ENCODE results near the gene STK36.

STK36 gene

DNA sequence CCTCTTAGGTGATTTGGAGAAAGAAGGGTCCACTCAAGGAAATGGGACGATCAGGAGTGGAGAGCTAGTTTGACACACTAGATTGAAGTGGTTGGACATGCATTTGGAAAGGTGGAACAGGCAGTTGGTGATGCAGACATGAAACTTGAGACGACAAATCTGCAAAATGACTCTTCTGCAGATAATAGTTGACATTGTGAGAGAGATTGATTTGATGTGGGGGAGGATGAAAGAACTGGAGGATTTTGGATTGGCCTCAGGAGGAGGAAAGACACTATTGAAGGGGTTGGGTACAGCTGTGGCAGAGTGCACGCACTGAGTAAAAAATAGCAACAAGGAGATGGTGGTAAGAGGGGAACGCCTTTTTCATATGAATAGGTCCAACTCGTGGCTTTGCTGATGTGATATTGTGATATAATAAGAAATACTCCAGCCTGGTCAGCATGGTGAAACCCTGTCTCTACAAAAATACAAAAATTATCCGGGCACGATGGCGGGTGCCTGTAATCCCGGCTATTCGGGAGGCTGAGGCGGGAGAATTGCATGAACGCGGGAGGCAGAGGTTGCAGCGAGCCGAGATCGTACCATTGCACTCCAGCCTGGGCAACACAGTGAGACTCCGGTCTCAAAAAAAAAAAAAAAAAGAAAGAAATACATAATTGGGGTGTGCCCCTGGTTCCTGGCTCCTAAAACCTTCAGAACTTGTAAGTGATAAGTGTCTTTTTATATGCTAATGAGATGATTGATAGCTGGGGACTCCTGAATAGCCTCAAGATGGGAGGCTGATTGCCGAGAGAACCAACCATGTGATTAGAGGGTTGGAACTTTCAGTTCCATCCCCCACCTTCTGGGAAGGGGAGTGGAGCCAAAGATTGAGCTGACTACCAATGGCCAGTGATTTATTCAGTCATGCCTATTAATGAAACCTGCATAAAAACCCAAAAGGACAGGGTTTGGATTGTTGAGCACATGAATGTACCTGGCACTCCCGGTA, 48.5 kb downstream of the STK36 start:
- no peak for DNase-seq

DNA sequence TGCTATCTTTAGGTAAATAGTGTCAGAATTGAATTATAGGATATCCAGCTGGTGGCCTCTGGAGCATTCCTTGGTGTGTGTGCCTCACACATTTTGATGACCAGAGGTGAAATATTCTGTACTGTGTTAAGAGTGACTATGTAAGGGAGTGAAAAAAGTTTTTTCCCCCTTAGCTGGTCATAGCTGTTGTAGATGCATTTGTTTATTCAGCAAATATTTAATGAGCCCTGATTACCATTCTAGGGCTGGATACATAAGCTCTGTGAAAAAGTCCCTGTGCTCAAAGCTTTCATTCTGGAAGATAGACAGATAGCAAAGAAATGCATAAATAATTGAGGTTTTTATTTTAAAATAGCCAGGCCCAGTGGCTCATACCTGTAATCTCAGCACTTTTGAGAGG, 49.6 kb downstream of the STK36 start:
- no peak for DNase-seq

DNA sequence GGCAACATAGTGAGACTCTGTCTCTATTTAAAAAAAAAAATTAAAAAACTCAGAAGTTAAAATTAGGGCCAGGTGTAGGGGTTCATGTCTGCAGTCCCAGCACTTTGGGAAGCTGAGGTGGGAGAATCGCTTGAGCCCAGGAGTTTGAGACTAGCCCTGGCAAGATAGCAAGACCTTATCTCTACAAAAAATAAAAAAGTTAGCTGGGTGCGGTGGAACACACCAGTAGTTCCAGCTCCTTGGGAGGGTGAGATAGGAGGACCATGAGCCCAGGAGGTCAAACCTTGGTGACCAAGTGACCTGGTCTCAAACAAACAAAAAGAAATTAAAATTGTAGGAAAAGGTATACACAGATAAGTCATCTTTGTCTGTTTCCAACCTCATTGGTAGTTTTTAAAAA, 50.0 kb downstream of the STK36 start:
- DNase-seq, result peak; percentile 44

DNA sequence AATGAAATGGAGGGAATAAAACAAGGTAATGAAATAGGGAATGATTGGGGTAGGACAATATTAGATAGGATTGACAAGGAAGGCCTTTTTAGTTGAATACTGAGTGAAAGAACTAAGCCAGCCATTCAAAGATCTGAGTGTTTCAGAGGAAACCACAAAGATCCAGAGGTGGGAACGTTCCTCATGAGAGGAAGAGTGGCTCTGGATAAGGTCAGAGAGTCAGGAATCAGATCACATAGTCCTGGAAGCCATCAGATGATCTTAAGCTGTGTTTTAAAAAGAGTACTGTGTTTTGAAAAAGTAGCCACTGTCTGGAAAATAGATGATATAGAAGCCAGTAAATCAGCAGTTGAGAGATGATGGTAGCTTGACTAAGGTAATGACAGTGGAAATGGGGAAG, 50.5 kb downstream of the STK36 start:
- no peak for DNase-seq

DNA sequence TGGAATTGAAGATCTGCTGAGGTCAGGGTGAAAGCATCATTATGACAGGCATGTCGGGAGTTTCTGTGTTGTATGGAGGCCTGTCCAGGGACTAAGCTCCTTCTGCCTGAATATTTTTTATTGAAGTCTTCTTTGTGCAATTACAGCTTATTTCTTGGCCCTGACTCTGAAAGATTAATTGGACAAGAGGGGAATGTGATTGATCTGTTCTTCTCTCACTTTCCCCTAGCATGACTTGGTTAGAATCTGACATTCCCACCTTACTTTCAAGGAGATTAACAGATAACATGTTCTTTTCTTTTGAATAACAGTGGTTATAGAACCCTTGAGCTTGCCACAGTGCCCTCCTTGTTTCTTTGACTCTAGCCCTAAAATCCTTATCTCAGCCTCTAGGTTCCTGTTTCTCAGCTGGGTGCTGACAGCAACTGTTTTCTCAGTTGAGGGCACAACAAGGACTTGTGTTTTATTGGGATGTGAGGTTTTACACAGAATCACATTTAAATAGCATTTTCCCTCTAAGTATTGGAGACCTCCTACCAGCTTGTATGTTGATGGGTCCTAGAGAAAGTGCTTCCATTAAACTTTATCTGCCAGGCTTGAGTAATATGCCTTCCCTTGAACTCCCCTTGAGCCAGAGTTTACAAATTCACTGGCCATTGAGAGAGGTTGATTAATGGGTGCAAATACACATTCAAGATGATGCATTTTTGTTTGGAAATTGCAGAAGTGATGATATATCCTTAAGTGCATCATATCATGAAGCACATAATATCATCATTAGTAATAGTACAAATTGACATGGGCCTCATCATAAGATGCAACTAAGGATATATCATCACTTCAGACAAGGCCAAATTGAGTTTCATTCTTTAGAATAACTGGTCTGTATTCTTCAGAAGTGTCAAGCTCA, 51.2 kb downstream of the STK36 start:
- peak; percentile 75 for DNase-seq

DNA sequence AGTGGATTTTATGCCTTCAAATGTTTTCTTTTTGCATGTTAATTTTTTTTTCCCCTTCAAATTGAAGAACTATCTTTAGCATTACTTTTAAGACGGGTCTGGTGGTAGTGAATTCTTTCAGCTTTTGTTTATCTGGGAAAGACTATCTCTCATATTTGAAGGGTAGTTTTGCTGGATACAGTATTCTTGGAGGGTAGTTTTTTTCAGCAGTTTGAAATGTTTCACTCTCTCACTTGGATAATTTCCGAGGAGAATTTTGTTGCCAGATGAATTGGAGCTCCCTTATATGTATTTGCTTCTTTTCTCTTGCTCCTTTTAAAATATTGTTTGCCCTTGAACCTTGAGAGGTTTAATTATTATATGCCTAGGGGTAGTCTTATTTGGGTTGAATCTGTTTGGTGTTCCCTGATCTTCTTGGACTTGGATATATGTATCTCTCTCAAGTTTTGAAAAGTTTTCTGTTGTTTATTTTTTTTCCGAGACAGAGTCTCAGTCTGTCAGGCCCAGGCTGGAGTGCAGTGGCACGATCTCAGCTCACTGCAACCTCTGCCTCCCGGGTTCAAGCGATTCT, 54.2 kb downstream of the STK36 start:
- no peak for DNase-seq

DNA sequence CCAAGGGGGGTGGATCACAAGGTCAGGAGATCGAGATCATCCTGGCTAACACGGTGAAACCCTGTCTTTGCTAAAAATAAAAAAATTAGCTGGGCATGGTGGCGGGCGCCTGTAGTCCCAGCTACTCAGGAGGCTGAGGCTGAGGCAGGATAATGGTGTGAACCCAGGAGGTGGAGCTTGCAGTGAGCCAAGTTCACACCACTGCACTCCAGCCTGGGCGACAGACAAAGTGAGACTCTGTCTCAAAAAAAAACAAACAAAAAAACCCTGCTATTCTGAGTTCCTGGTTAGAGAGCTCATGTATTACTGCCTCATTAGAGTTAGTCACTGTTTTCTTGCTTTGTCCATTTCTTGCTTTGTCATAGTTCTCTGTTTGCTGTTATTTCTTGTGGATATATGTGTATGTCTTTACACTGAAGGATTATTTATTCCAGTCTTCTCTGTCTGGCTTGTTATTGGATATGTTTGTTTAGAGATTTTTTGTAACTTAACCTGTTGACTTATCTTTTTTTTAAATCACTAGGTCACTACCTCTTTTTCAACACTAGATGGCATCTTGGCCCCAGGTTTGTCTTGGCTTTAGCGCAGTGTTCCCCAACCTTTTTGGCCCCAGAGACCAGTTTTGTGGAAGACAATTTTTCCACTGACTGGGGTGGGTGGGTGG, 55.7 kb downstream of the STK36 start:
- peak; percentile 59 for DNase-seq

DNA sequence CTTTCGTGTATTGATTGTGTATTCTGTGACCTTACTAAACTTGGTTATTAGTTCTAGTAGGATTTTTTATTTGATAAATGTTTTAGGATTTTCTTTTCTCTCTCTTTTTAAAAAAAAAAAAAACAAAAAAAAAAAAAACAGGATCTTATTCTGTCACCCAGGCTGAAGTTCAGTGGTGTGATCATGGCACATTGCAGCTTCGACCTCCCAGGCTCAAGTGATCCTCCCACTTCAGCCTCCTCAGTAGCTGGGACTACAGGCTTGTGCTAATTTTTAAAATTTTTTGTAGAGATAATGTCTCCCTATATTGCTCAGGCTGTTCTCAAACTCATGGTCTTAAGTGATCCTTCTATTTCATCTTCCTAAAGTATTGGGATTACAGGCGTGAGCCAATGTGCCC, 57.8 kb downstream of the STK36 start:
- no peak for DNase-seq

DNA sequence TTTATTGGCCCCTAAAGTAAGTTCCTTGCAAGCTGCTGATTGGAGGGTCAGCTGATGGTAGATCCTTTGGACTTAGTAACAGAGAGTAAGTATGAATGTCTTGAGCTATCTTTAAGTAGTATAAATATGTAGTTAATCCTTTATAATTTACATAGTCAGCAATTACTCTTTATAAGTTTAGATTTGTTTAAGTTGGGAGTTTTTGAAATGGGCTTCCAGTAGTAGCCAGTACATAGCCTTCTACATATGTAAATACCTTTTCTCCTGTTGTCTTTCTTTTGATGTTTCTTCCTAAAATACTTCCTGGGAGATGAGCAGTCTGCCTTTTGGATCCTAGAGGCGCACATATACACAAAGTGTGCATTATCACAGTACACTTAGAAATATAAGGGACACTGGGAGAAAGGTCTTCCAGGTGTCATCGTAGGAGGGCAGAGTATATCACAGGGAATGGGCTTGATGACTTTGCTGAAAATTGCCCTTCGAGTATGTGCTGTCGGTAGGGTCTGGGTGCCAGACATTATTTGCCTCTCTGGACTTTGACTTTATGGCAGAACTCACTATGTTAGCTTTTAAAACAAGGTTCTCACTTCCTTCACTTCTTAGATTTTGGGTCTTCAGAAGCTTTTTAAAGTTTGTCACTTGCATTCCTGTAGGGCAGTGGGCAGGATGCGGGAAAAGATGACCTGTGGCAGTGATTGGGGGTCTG, 60.3 kb downstream of the STK36 start:
- no peak for DNase-seq

DNA sequence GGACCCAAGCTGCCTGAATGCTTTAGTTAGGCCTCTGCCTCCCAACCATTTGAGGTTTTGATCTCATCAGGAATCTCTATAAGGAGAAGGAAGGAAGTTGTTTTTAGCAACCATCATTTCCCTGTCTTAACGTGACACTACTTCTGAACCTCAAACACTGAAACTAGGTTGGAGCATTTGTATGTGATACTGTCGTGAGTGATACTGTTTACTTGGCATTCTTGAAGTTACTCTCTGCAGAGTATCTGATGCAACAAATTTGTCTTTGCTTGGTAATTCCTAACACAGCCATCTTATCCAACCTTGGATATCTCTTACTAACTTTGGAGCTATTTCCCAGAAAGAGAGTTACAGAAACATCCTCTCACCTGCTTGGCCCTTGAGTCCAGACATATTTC, 60.9 kb downstream of the STK36 start:
- DNase-seq, result no peak

DNA sequence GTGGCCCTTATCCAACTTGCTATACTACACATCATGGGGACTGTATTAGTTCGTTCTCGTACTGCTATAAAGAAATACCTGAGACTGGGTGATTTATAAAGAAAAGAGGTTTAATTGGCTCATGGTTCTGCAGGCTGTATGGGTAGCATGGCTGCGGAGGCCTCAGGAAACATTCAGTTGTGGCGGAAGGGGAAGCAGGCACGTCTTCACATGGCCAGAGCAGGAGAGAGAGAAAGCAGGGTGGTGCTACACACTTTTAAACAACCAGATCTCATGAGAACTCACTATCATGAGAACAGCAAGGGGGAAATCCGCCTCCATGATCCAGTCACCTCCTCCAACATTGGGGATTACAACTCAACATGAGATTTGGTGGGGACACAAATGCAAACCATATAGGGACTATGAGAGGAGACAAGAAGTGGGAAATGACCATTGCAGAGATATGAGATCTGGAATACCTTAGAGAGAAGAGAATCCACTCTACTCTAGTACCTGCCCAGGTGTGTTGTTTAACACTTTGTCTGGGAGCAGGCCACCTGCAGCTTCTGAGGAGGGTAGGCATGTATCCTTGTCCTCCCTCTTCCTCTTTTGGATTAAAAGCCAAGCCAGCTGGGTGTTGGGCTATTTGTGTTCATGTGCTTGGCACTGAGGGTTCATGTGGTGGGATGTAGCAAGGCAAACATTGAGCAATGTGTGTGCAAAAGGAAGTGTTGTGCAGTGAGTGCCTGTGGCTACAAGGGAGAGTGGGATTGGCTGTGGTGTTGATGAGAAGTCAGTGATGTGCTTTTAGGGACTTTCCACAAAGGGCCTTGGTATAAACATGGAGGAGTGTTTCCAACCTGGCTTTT, 61.5 kb downstream of the STK36 start:
- peak; percentile 62 for DNase-seq

DNA sequence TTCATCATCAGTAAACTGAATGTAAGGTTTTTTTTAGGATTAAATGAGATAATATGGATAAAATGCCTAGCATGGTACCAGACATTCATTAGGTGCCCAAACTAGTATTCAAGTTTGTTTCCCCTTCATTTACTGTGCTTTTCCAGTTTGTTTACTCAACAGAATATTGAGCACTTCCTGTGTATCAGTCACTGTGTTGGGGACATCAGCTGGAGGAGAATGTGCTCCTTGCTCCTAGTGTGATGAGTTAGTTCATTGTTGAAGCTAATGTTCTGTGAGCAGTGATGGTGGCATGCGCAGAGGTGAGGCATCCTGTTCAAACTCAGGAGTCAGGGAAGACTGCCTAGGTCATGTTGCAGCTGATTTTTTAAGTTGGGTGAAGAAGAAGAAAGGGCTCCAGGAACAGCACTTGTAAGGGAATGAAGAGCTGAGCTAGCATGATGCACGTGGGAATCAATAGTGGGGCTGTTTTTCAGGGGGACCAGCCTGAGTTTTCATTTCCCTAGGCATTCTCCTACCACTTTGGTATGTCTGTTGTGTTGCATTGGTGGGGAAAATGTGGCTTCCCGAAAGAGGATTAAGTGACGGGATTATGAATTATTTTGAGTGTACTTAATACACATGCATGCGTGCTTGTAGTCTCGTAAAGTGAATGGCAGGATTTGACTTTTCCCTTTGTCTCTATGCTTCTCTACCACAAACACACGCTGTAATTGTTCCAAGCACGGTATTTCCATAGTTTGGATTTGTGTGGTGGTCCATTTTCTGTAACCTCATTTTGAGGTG, 62.5 kb downstream of the STK36 start:
- no peak for DNase-seq

DNA sequence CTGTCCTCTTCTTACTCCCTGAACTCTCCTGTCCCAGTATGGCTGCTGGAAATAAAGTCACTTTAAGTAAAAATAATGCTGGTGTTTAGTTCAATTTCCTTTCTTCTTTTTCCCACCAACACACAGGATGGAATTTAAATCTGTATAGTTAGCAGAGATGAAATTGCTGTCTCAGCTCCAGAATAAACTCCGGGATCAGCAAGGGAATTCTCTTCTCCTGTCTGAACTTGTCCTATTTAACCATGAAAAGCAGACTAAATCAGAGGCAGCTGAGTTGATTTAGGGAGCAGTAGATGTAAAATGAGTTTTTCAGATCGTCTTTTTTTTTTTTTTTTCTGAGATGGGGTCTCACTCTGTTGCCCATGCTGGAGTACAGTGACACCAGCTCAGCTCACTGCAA, 64.6 kb downstream of the STK36 start:
- no peak for DNase-seq

DNA sequence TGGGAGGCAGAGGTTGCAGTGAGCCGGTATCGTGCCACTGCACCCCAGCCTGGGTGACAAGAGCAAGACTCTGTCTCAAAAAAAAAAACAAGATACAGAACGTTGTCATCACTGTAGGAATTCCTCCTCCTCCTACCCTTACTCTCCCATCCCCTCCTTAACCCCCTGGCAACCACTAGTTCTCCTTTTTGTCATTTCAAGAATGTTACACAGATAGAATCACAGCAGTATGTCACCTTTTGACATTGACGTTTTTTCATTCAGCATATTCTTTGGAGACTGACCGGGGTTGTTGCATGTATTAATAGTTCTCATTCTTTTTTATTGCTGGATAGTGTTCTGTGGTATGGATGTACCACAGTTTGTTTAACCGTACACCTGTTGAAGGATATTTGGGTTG, 71.2 kb downstream of the STK36 start:
- no peak for DNase-seq

DNA sequence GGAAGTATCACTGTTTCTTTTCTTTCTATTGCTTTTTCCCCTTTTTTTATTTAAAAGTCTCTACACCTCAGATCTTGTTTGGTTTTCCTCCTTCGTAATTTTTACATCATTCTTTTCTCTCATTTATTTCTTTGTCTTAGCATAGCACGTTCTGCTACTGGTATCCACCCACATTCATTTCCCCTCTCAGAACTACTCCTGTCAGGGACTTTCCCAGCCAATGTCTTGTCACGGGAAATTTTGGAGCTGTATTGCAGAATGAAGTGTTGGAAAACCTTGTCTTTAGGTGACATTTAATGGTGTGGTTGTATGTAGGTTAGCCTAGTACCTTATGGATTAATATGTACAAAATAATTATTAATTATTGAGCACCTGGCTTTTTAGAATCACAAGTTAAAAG, 72.7 kb downstream of the STK36 start:
- DNase-seq, result no peak

DNA sequence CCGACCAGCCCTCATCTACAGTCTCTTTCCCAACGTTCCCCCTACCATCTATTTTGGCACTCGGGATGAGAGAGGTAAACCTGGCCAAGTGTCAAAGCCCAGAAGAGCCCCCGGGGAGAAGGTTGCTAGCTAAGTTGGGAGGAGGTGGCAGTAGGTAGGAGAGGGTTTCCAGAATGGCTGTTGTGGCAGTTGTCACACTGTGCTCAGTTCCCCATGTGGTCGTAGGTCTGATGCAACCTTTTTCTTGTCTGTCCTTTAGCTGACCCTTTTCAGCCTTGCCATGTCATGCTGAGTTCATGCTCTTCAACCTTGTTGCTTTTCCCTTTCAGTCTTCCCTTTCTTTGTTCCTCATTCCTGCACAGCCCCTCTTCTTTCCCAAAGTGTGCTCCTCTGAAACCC, 73.3 kb downstream of the STK36 start:
- peak; percentile 50 for DNase-seq

DNA sequence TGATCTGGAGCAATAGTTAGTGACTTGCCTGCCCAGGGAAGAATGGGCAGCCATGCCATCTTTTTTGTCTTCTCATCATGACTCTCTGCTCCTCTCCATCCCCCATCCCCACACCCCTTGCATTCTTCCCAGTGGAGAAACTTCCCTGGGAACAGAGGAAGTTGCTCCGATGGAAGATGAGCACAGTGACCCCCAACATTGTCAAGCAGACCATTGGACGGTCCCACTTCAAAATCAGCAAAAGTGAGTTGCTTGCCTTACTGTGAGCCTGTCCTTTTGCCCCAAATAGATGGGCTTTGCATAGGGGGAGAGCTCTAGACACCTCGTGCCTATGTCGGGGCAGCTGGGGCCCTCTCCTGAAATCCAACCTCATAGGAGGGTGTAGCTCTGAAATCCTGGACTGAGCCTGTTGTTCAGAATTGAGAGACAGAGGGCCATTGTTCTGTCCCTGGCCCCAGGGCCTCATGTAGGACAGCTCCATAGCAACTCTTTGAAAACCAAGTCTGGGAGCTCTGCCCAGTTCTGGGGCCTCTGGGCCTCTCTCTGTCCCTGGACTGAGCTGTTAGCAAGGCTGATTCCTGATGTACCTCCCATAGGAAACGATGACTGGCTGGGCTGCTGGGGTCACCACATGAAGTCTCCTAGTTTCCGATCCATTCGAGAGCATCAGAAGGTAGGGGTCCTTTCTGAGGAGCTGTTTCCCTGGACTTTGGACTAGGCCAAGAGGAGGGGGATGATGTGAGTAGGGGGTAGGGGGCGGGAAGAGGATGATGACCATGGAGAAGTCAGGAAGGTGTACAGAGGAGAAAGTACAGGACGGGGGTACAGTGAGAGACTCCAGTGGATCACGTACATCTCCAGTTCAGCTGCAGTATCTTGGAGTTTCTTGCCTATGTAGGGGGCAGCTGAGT, 73.9 kb downstream of the STK36 start:
- no peak for DNase-seq

DNA sequence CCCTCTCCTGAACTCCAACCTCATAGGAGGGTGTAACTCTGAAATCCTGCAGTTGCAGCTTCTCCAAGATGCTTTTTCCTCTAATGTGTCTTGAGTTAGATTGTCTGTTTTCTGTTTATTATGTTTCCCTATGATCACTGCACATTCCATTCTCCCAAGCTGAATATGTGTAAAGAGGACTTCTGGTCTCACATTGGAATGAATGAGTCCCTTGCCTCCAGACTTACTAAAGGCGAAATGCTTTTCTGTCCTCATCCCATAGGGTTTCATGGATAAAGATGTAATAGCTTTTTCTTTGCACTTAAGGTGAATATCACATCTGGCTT, 74.5 kb downstream of the STK36 start:
- DNase-seq, result no peak

DNA sequence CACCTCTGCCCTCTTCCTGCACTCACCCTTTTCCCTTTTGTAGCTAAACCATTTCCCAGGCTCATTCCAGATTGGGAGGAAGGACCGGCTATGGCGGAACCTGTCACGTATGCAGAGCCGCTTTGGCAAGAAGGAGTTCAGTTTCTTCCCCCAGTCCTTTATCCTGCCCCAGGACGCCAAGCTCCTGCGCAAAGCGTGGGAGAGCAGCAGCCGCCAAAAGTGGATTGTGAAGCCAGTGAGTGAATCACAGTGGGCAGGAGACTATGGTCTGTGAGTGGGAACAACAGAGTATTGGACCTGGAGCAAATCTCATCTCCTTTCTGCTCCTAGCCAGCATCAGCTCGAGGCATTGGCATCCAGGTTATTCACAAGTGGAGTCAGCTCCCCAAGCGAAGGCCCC, 75.1 kb downstream of the STK36 start:
- DNase-seq, result no peak

Data from hematopoietic multipotent progenitor cell treated with erythropoietin and hydrocortisone succinate and interleukin-3 and kit ligand, for 6 days (in vitro differentiated cells).